GM23248 (cell line): ENCODE results near the gene RPH3AL.

ENCODE experiments used
- EZH2 ChIP-seq: fragments of 200-600 bp; sonication (generic); IDR thresholded peaks from 2 replicates; pipeline ENCODE4 v1.6.1; 2018; ENCODE audit warnings: antibody characterized with exemption, mild to moderate bottlenecking; ENCODE audit not compliant: insufficient read depth, poor library complexity, severe bottlenecking
- EZH2phosphoT487 ChIP-seq: fragments of 200-600 bp; sonication (generic); IDR thresholded peaks from 2 replicates; pipeline ENCODE4 v1.6.1; 2018; ENCODE audit warnings: antibody characterized with exemption, moderate library complexity, mild to moderate bottlenecking, low read depth; ENCODE audit not compliant: insufficient read depth

DNA sequence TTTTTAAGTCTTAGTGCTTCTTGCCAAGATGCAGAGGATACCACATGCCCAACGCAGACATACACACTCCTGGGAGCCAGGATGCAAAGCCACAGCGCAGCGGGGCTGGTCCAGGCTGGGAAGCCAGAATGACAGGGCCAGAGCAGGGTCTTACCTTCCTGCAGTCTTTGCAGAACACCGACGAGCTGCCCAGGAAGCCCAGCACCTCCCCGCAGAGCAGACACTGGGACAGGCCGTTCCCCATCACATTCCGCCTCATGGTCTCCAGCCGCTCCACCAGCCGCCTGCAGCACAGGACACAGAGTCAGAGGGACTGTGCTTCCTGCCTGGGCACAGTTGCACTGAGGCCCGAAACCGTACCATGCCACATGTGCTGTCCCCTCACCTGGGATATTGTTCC is 33.3 kb downstream of the RPH3AL start:
- TF ChIP-seq EZH2 = no peak
- no peak for TF ChIP-seq EZH2phosphoT487
